Psoas muscle (tissue), 8 donors: ENCODE data around the gene TSPAN32. TPM values are rescaled to one million over a fixed set of nuclear protein-coding genes. Genes with fewer than 3 reads are reported as not detected.
A peak's percentile ranks its signal among the peaks of the same experiment; 100 is the strongest.
"Not testable (repeated sequence)": the region's sequence is repeated elsewhere in the genome, so short reads cannot be mapped to it uniquely, and the experiment has no call there.

Experiments
- ATAC-seq, 4 donors: fragments of 200-7000 bp; cut with Tn5 transposase; one replicate each; pipeline ENCODE4 v1.9.1; 2020; ENCODE audit warnings: moderate library complexity in 3 of 4, mild to moderate bottlenecking in 2 of 4
- DNase-seq, 2 donors: peaks; one replicate each; pipeline ENCODE4 v3.0.0-alpha.2; 2020
- H3K27ac ChIP-seq: fragments of 200-600 bp; one replicate; pipeline ENCODE4 v1.8.0; 2022
- H3K27me3 ChIP-seq, 3 donors: fragments of 200-600 bp in 1 of 3; one replicate each; pipeline versions ENCODE4 v1.6.1 to v1.8.0; 2013 to 2022; ENCODE audit warnings: low read length in 2 of 3, mild to moderate bottlenecking in 2 of 3, moderate library complexity in 1 of 3; ENCODE audit not compliant: insufficient read depth in 3 of 3
- H3K36me3 ChIP-seq, 2 donors: fragments of 200-600 bp in 1 of 2; one replicate each; pipeline versions ENCODE4 v1.6.1 to v1.8.0; 2013 to 2022; ENCODE audit warnings: low read depth in 1 of 2, mild to moderate bottlenecking in 1 of 2, moderate library complexity in 1 of 2; ENCODE audit not compliant: insufficient read depth in 1 of 2
- H3K4me1 ChIP-seq: fragments of 200-600 bp; one replicate; pipeline ENCODE4 v1.8.0; 2022
- H3K4me3 ChIP-seq: fragments of 200-600 bp; one replicate; pipeline ENCODE4 v1.8.0; 2022; ENCODE audit warnings: mild to moderate bottlenecking
- H3K9me3 ChIP-seq: fragments of 200-600 bp; one replicate; pipeline ENCODE4 v1.8.0; 2022
- CTCF ChIP-seq: fragments of 200-600 bp; IDR thresholded peaks from one replicate; pipeline ENCODE4 v1.8.0; 2022; ENCODE audit warnings: antibody characterized with exemption
- WGBS, 3 donors: extraction: QIAGEN DNeasy Blood & Tissue Kit; methylation state at CpG; one replicate each; pipeline versions ENCODE4 v1.1.6 to v1.1.7; 2013; 5-methylcytosine and 5-hydroxymethylcytosine counted together
- intact Hi-C, 2 donors: fragments of 100-400 bp; cut with DNase I; formaldehyde crosslinking; loops; one replicate each; pipeline versions ENCODE4 v1.11.0 to v1.14.2; 2022
- polyA plus RNA-seq, 3 donors: library from polyadenylated mRNA; stranded (reverse); fragments of 200-250 nt; gene quantifications; one replicate each; pipeline ENCODE4 v1.2.3, GENCODE V29; 2013
- total RNA-seq, 4 donors: library from RNA; stranded (reverse); fragmentation: NEBNext Ultra II Directional in 2 of 4; extraction: Animal tissue kit (Norgen Biotek cat#: 25700) in 2 of 4; gene quantifications; one replicate each; pipeline versions ENCODE4 v1.2.1 to v1.2.4, GENCODE V29; 2021 to 2023
- donor health status: healthy with polysubstance abuse.
- donor health status: DM: no; HTN: no; CAD: no; lungs with moderate emphysema.
- donor health status: Bipolar disorder and iron deficiency.
- donor health status: healthy.
- donor health status: DM: yes; HTN: yes; CAD: no.
- donor health status: DM: no; HTN: no; CAD: no.
- donor health status: DM: no; HTN: no; CAD: no.
- donor health status: DM: yes; HTN: yes; CAD: no.

TSPAN32 gene
- total and polyA plus RNA-seq, 7 donors: 0.04 to 0.56 (median 0.21) TPM; not detected in 1

- DNase-seq (no peak), ATAC-seq (no peak)
- intact Hi-C loops: no loop called here
- H3K27ac ChIP-seq: no peak overlapping the region
- no peaks in the 10 kb centered on the region for H3K36me3 ChIP-seq
- H3K4me1 ChIP-seq: peaks cover 3% of the 10 kb centered on the region
- TF ChIP-seq CTCF: no peak
- H3K9me3 ChIP-seq: no peaks in the 10 kb centered on the region
- no peaks in the 10 kb centered on the region for H3K27me3 ChIP-seq
- 92 to 94% (median 94%) methylated on average over 15 of the region's 15 CpGs for WGBS, 3 donors
- H3K4me3 ChIP-seq: no peak overlapping the region
Measured at GRCh38 chr11:2328656-2329354, 27.0 kb downstream of the TSPAN32 start.

GRCh38 chr11:2329551-2329950, 27.7 kb downstream of the TSPAN32 start:
- Histone ChIP-seq H3K4me3 (no peak overlapping the region), H3K27ac (no peak overlapping the region), H3K4me1 (peaks cover 3% of the 10 kb centered on the region), H3K9me3 (no peaks in the 10 kb centered on the region), H3K36me3 (no peaks in the 10 kb centered on the region), H3K27me3 (no peaks in the 10 kb centered on the region)
- 83 to 91% (median 89%) methylated on average over 9 of the region's 9 CpGs for WGBS, 3 donors
- intact Hi-C loops: no loop called here
- TF ChIP-seq CTCF: no peak
- ATAC-seq (no peak), DNase-seq (no peak)

- DNase-seq: no peak
- no peak for TF ChIP-seq CTCF
- Histone ChIP-seq H3K36me3 (no peaks in the 10 kb centered on the region), H3K4me1 (no peaks in the 10 kb centered on the region), H3K27ac (no peak overlapping the region), H3K9me3 (no peaks in the 10 kb centered on the region), H3K27me3 (no peaks in the 10 kb centered on the region), H3K4me3 (no peak overlapping the region)
- WGBS, 3 donors: 90 to 96% (median 95%) methylated on average over 6 of the region's 6 CpGs
- intact Hi-C loops: no loop called here
- no peak for ATAC-seq
Measured at GRCh38 chr11:2330696-2331095, 28.9 kb downstream of the TSPAN32 start.

GRCh38 chr11:2331404-2331803, 29.6 kb downstream of the TSPAN32 start:
- H3K36me3 ChIP-seq: no peaks in the 10 kb centered on the region
- TF ChIP-seq CTCF: no peak
- H3K9me3 ChIP-seq: no peaks in the 10 kb centered on the region
- 89 to 90% (median 89%) methylated on average over 4 to 5 of the region's 5 CpGs for WGBS, 3 donors
- H3K27ac ChIP-seq: no peak overlapping the region
- H3K4me1 ChIP-seq: no peaks in the 10 kb centered on the region
- no peak overlapping the region for H3K4me3 ChIP-seq
- no peak for DNase-seq
- ATAC-seq: no peak
- H3K27me3 ChIP-seq: peaks cover 0 to 6% (median 0%) of the 10 kb centered on the region in 3 donors
- intact Hi-C loops: no loop called here

GRCh38 chr11:2332569-2332968, 30.8 kb downstream of the TSPAN32 start:
- H3K4me3 ChIP-seq, H3K36me3 ChIP-seq, DNase-seq, H3K27me3 ChIP-seq, H3K4me1 ChIP-seq, H3K27ac ChIP-seq, ATAC-seq, H3K9me3 ChIP-seq, intact Hi-C loops: not testable (repeated sequence)
- 93 to 100% methylated on average over 3 to 28 of the region's 29 CpGs; no CpG with 5 or more reads in 1 of the 3 donors for WGBS, 3 donors

- ATAC-seq, H3K27me3 ChIP-seq, H3K36me3 ChIP-seq, intact Hi-C loops, H3K27ac ChIP-seq, DNase-seq, H3K4me3 ChIP-seq, H3K9me3 ChIP-seq, H3K4me1 ChIP-seq: not testable (repeated sequence)
- 79 to 87% (median 85%) methylated on average over 2 of the region's 4 CpGs for WGBS, 3 donors
Measured at GRCh38 chr11:2333486-2334205, 31.8 kb downstream of the TSPAN32 start.

- intact Hi-C loops: not testable (repeated sequence)
- WGBS, 3 donors: 91 to 95% (median 95%) methylated on average over 18 of the region's 18 CpGs
Measured at GRCh38 chr11:2335286-2335685, 33.5 kb downstream of the TSPAN32 start.

More at GRCh38 chr11:2335286-2335685, 33.5 kb downstream of the TSPAN32 start:
- not testable (repeated sequence) for ATAC-seq, H3K27me3 ChIP-seq, H3K4me1 ChIP-seq, H3K36me3 ChIP-seq, H3K9me3 ChIP-seq, H3K27ac ChIP-seq, H3K4me3 ChIP-seq
- DNase-seq: peak in 1 of 2 donors; percentile 14
